ENCODE measurements around the gene TRPM7. TPM values are rescaled to one million over a fixed set of nuclear protein-coding genes. Genes with fewer than 3 reads are reported as not detected.

Gene TRPM7
- total and polyA plus RNA-seq, 2 of the 13 experiments (the other 11 are each of a cell fraction or from before 2014, with no cell fraction given) = 11.0 to 36.0 TPM

GRCh38 chr15:50686469-50687301 lies at the start of gene TRPM7 (continued):
- TF ChIP-seq SNAPC4 (CRISPR knock-in tag; IDR thresholded peaks at IDR 0.05) = 0 out of 2 replicates have a peak, but pooled peaks have one; percentile 32
- TF ChIP-seq ZNF142 (CRISPR knock-in tag; IDR thresholded peaks at IDR 0.05) = no peak
- no peak for TF ChIP-seq ZNF644 (CRISPR knock-in tag; IDR thresholded peaks at IDR 0.05; ENCODE audit: low read depth)
- no peak for TF ChIP-seq MZF1 (CRISPR knock-in tag; IDR thresholded peaks at IDR 0.05; ENCODE audit: borderline replicate concordance)
- TF ChIP-seq ZNF83 (CRISPR knock-in tag; IDR thresholded peaks at IDR 0.05; ENCODE audit: borderline replicate concordance) = no peak
- TF ChIP-seq ZBTB3 (CRISPR knock-in tag; IDR thresholded peaks at IDR 0.05; ENCODE audit: borderline replicate concordance, low read depth) = no peak
- TF ChIP-seq SOX13 (IDR thresholded peaks at IDR 0.05) = no peak
- peak in 1 of 2 experiments; percentile 24; a peak in 1 of 4 replicates for TF ChIP-seq SOX13 (CRISPR knock-in tag; conservative IDR thresholded peaks at IDR 0.05 in 1 of 2, IDR thresholded peaks at IDR 0.05 in 1 of 2)
- no peak for TF ChIP-seq PRDM10 (CRISPR knock-in tag; IDR thresholded peaks at IDR 0.05; ENCODE audit: low read depth)
- no peak for TF ChIP-seq NCOA5 (CRISPR knock-in tag; IDR thresholded peaks at IDR 0.05)
- TF ChIP-seq HNF4G (IDR thresholded peaks at IDR 0.05; ENCODE audit: borderline replicate concordance, low read depth, low read length) = no peak
- no peak for TF ChIP-seq HNF4G (CRISPR knock-in tag; IDR thresholded peaks at IDR 0.05; ENCODE audit: borderline replicate concordance, low read depth)
- peak; percentile 62; the same call in 1 of the 2 replicates for TF ChIP-seq ZSCAN9 (CRISPR knock-in tag; IDR thresholded peaks at IDR 0.05; ENCODE audit: borderline replicate concordance)
